PC-9 (cell line): Measurements from ENCODE around the gene GRIFIN. TPM values are rescaled to one million over a fixed set of nuclear protein-coding genes. Genes with fewer than 3 reads are reported as not detected.

Source experiments
- BruUV-seq: library from RNA; stranded (reverse); fragments of 400-500 nt; replicated peaks from 2 replicates; lab custom pipeline; 2021; lab: Mats Ljungman, UMichigan
- CTCF ChIA-PET: fragments of 300-600 bp; sonication (Branson Sonifier 250); formaldehyde crosslinking; loops from one replicate; lab custom pipeline; 2022; ENCODE audit warnings: antibody characterized with exemption; lab: Charles Lee
- POLR2A ChIA-PET: fragments of 300-600 bp; sonication (Branson Sonifier 250); formaldehyde crosslinking; loops from one replicate; lab custom pipeline; 2022; ENCODE audit warnings: antibody characterized with exemption; ENCODE audit not compliant: unreplicated experiment; lab: Charles Lee
- DNase-seq, 2 experiments: peaks; one replicate each; pipeline versions ENCODE4 v3.0.0 to v3.0.0-alpha.2; 2015 to 2022; ENCODE audit warnings: mixed read lengths in 1 of 2
- H2AFZ ChIP-seq: fragments of 200-600 bp; sonication (generic); 2 replicates; pipeline ENCODE4 v1.8.1; 2017; ENCODE audit warnings: antibody characterized with exemption
- H3F3A ChIP-seq: fragments of 200-600 bp; sonication (generic); 2 replicates; pipeline ENCODE4 v1.8.1; 2017; ENCODE audit warnings: antibody characterized with exemption, mild to moderate bottlenecking, low read depth; ENCODE audit not compliant: insufficient read depth
- H3K27ac ChIP-seq: fragments of 200-600 bp; sonication (generic); 2 replicates; pipeline ENCODE4 v1.6.1; 2016; ENCODE audit warnings: mixed run types
- H3K27me3 ChIP-seq: fragments of 200-600 bp; sonication (generic); 2 replicates; pipeline ENCODE4 v1.6.1; 2016; ENCODE audit warnings: low read depth, mixed run types; ENCODE audit not compliant: insufficient read depth
- H3K36me3 ChIP-seq: fragments of 200-600 bp; sonication (generic); 2 replicates; pipeline ENCODE4 v1.6.1; 2016; ENCODE audit warnings: low read depth, mixed run types
- H3K4me1 ChIP-seq: fragments of 200-600 bp; sonication (generic); replicated peaks from 2 replicates; pipeline ENCODE4 v1.6.1; 2016; ENCODE audit warnings: mixed run types; ENCODE audit not compliant: insufficient read depth
- H3K4me2 ChIP-seq: fragments of 200-600 bp; sonication (generic); 2 replicates; pipeline ENCODE4 v1.6.1; 2017; ENCODE audit warnings: mixed run types
- H3K4me3 ChIP-seq: fragments of 200-600 bp; sonication (generic); 2 replicates; pipeline ENCODE4 v1.6.1; 2016; ENCODE audit warnings: mixed run types
- H3K79me2 ChIP-seq: fragments of 200-600 bp; sonication (generic); 2 replicates; pipeline ENCODE4 v1.6.1; 2017; ENCODE audit warnings: low read depth, mixed run types
- H3K9me2 ChIP-seq: fragments of 200-600 bp; sonication (generic); 2 replicates; pipeline ENCODE4 v1.8.1; 2017; ENCODE audit warnings: mild to moderate bottlenecking; ENCODE audit not compliant: insufficient read depth
- H3K9me3 ChIP-seq: fragments of 200-600 bp; sonication (generic); 2 replicates; pipeline ENCODE4 v1.8.1; 2016; ENCODE audit warnings: low read depth; ENCODE audit not compliant: insufficient read depth
- H4K20me1 ChIP-seq: fragments of 200-600 bp; sonication (generic); 2 replicates; pipeline ENCODE4 v1.8.1; 2017; ENCODE audit not compliant: insufficient read depth
- EZH2 ChIP-seq: fragments of 200-600 bp; sonication (generic); IDR thresholded peaks from 2 replicates; pipeline ENCODE4 v1.8.0; 2017; ENCODE audit warnings: antibody characterized with exemption, low read depth
- intact Hi-C: fragments of 100-400 bp; cut with micrococcal nuclease; formaldehyde crosslinking; loops from one replicate; pipeline ENCODE4 v1.10.0; 2022; ENCODE audit not compliant: unreplicated experiment
- total RNA-seq: library from RNA; stranded (reverse); gene quantifications from 2 replicates; pipeline ENCODE4 v1.2.3, GENCODE V29; 2021
- TF ChIP-seq, protein P1 (sequence below): fragments of 200-600 bp; sonication (generic); conservative IDR thresholded peaks from 2 replicates; pipeline ENCODE4 v1.6.1; 2017; ENCODE audit warnings: mixed run types, antibody characterized with exemption, mild to moderate bottlenecking, moderate library complexity

The GRIFIN gene
- total RNA-seq, 1 experiment from 2014 or later = not detected

DNA sequence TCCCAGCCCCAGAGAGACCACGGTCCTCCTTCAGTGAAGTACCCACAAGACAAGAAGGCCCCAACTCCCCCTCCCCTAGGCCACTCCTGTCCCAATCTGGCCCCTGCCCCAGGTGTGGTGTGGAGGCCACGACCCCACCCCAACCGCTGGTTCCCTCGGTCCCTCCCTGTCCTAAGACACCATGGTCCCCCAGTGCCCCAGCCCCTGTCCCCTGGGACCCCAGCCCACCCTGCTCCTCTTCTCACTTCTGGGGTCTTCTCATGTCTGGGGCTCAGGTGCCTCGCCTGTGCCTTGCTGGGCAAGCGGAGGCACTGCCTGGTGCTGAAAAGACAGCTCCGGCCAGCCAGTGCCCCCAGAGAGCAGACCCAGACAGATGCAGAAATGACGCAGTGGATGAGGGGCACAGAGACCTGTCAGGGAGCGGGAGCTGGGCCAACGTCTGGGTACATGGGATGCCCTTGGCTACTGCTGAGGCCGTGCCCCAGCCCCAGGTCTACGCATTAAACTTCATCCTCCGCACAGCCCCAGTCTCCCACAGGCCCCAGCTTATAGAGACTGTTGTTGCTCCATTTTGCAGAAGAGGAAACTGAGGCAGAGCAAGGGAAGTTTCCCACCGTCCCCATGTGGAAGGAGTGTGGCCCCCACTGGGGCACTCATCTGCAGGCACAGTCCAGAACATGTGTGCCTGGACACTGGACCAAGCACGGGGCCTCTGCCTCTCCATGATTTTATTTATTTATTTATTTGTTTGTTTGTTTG lies 14.8 kb downstream of the GRIFIN start:
- no peaks in the 10 kb centered on the region for H3K9me2 ChIP-seq
- intact Hi-C loops = no loop called here
- TF ChIP-seq EZH2 = no peak
- TF ChIP-seq, protein P1, sequence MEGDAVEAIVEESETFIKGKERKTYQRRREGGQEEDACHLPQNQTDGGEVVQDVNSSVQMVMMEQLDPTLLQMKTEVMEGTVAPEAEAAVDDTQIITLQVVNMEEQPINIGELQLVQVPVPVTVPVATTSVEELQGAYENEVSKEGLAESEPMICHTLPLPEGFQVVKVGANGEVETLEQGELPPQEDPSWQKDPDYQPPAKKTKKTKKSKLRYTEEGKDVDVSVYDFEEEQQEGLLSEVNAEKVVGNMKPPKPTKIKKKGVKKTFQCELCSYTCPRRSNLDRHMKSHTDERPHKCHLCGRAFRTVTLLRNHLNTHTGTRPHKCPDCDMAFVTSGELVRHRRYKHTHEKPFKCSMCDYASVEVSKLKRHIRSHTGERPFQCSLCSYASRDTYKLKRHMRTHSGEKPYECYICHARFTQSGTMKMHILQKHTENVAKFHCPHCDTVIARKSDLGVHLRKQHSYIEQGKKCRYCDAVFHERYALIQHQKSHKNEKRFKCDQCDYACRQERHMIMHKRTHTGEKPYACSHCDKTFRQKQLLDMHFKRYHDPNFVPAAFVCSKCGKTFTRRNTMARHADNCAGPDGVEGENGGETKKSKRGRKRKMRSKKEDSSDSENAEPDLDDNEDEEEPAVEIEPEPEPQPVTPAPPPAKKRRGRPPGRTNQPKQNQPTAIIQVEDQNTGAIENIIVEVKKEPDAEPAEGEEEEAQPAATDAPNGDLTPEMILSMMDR = no peak
- H3K4me1 ChIP-seq = peaks cover 11% of the 10 kb centered on the region
- no peaks in the 10 kb centered on the region for H3K9me3 ChIP-seq
- ChIA-PET CTCF (no interaction called here), POLR2A (no interaction called here)
- H2AFZ ChIP-seq = no peak overlapping the region
- no peaks in the 10 kb centered on the region for H4K20me1 ChIP-seq
- H3K27me3 ChIP-seq = no peaks in the 10 kb centered on the region
- H3K79me2 ChIP-seq = no peaks in the 10 kb centered on the region
- no TSS peak for BruUV-seq
- H3K4me2 ChIP-seq = no peak overlapping the region
- H3F3A ChIP-seq = peaks cover 13% of the 10 kb centered on the region
- no peak overlapping the region for H3K4me3 ChIP-seq
- DNase-seq = no peak
- no peaks in the 10 kb centered on the region for H3K36me3 ChIP-seq
- no peak overlapping the region for H3K27ac ChIP-seq

DNA sequence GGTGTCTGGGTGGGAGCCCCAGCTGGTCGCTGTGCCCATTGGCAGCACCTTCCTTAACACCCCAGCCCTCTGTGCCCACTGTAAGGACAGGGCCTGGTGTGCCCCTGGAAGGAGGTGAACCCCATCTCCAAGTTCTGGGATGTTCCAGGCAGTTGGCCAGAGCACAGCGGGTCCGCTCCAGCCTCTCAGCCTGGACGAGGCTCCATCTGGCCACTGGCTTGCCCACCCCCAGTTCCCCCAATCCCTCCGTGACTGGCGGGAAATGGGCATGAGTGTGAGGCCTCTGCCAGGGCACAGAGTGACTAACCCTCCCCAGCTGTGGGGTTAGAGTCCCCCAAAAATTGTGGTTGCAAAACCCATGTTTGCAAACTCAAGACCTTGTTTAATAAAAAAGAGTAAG lies 15.6 kb downstream of the GRIFIN start:
- H2AFZ ChIP-seq = no peak overlapping the region
- peaks cover 13% of the 10 kb centered on the region for H3F3A ChIP-seq
- H3K79me2 ChIP-seq = no peaks in the 10 kb centered on the region
- no peaks in the 10 kb centered on the region for H3K27me3 ChIP-seq
- H3K4me3 ChIP-seq = no peak overlapping the region
- peaks cover 11% of the 10 kb centered on the region for H3K4me1 ChIP-seq
- H3K9me2 ChIP-seq = no peaks in the 10 kb centered on the region
- H3K9me3 ChIP-seq = no peaks in the 10 kb centered on the region
- no peak for DNase-seq
- H4K20me1 ChIP-seq = no peaks in the 10 kb centered on the region
- ChIA-PET CTCF (interaction anchor here (0.6 kb wide), 1 partner anchor 733 kb away, joined by 3 read pairs; no protein-coding TSS in a partner anchor), POLR2A (no interaction called here)
- H3K27ac ChIP-seq = no peak overlapping the region
- H3K36me3 ChIP-seq = no peaks in the 10 kb centered on the region
- intact Hi-C loops = no loop called here
- TF ChIP-seq, protein P1 = no peak
- TF ChIP-seq EZH2 = no peak
- H3K4me2 ChIP-seq = no peak overlapping the region
- BruUV-seq = no TSS peak

DNA sequence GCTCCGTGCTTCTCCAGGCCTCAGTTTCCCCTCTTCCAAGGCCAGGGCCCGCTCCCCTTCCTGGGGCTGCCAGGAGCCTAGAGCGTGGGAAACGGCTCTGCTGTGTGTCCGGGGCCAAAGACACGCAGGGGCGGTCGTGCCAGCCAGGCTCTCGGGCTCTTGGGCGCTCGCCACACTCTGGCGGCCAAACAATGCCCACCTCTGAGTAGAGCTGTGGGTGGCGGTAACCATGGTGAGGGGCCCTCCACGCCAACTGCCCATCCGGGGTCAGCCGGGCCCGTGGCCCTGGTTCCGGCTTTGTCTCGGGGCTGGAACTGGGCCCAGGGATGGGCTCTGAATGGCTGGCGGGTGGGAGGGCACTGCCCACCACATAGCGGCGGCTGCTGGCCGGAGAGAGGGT lies 16.0 kb downstream of the GRIFIN start:
- H3K27me3 ChIP-seq = no peaks in the 10 kb centered on the region
- H4K20me1 ChIP-seq = no peaks in the 10 kb centered on the region
- no peaks in the 10 kb centered on the region for H3K36me3 ChIP-seq
- H3K79me2 ChIP-seq = no peaks in the 10 kb centered on the region
- peaks cover 11% of the 10 kb centered on the region for H3K4me1 ChIP-seq
- no peak overlapping the region for H3K27ac ChIP-seq
- intact Hi-C loops = no loop called here
- ChIA-PET POLR2A (no interaction called here), CTCF (interaction anchor here (0.6 to 0.7 kb wide), 2 partner anchors 9 to 733 kb away, joined by 3 read pairs; no protein-coding TSS in a partner anchor)
- H3K4me2 ChIP-seq = no peak overlapping the region
- no peaks in the 10 kb centered on the region for H3K9me3 ChIP-seq
- DNase-seq = no peak
- peaks cover 13% of the 10 kb centered on the region for H3F3A ChIP-seq
- no peak overlapping the region for H2AFZ ChIP-seq
- no TSS peak for BruUV-seq
- TF ChIP-seq, protein P1 = no peak
- TF ChIP-seq EZH2 = no peak
- no peaks in the 10 kb centered on the region for H3K9me2 ChIP-seq
- no peak overlapping the region for H3K4me3 ChIP-seq
